GM12891 (cell line): ENCODE results near the gene DAGLB.

Experiments
- DNase-seq: peaks from one replicate; pipeline ENCODE4 v3.0.0; 2011; ENCODE audit warnings: low spot score; ENCODE audit not compliant: insufficient read length
- FAIRE-seq: peaks from 2 replicates; lab custom pipeline; 2011; peaks lifted over from hg19 to GRCh38; lab: Jason Lieb, UNC
- PAX5 ChIP-seq: IDR thresholded peaks from 2 replicates; pipeline ENCODE4 v1.6.1; 2011; ENCODE audit warnings: low read length, moderate library complexity, mild to moderate bottlenecking; ENCODE audit not compliant: insufficient read depth, severe bottlenecking
- POLR2A ChIP-seq: IDR thresholded peaks from 2 replicates; pipeline ENCODE4 v1.6.1; 2011; ENCODE audit warnings: low read depth, low read length, control low read depth
- POLR2AphosphoS5 ChIP-seq: IDR thresholded peaks from 2 replicates; pipeline ENCODE4 v1.6.1; 2011; ENCODE audit warnings: low read depth, low read length, control low read depth
- POU2F2 ChIP-seq: IDR thresholded peaks from 2 replicates; pipeline ENCODE4 v1.6.1; 2011; ENCODE audit warnings: low read depth, mild to moderate bottlenecking, control low read depth, low read length, moderate library complexity
- SPI1 ChIP-seq: IDR thresholded peaks from 2 replicates; pipeline ENCODE4 v1.6.1; 2011; ENCODE audit warnings: low read depth, low read length, control low read depth
- TAF1 ChIP-seq: IDR thresholded peaks from 2 replicates; pipeline ENCODE4 v1.6.1; 2011; ENCODE audit warnings: low read depth, low read length, control low read depth

Gene DAGLB

GRCh38 chr7:6367701-6368211 is 80.0 kb downstream of the DAGLB start:
- FAIRE-seq (no peak), DNase-seq (no peak)
- no peak for TF ChIP-seq SPI1
- TF ChIP-seq TAF1: no peak
- no peak for TF ChIP-seq POLR2A
- no peak for TF ChIP-seq POLR2AphosphoS5
- no peak for TF ChIP-seq PAX5
- TF ChIP-seq POU2F2: no peak

- TF ChIP-seq POLR2AphosphoS5 (no peak), POLR2A (no peak), SPI1 (no peak), TAF1 (no peak), POU2F2 (no peak), PAX5 (no peak)
- DNase-seq: no peak
- FAIRE-seq: no peak
Observed at GRCh38 chr7:6365451-6365850, 82.3 kb downstream of the DAGLB start.

- no peak for TF ChIP-seq PAX5
- TF ChIP-seq POLR2A: no peak
- no peak for TF ChIP-seq SPI1
- TF ChIP-seq POU2F2: no peak
- no peak for TF ChIP-seq POLR2AphosphoS5
- no peak for TF ChIP-seq TAF1
- DNase-seq (no peak), FAIRE-seq (peak; percentile 20)
Observed at GRCh38 chr7:6360841-6361240, 86.9 kb downstream of the DAGLB start.

GRCh38 chr7:6359734-6360133 is 88.0 kb downstream of the DAGLB start:
- no peak for FAIRE-seq
- TF ChIP-seq TAF1 (no peak), POLR2AphosphoS5 (no peak), SPI1 (no peak), POU2F2 (no peak), PAX5 (no peak), POLR2A (no peak)
- no peak for DNase-seq
